ENCODE data around the gene MYLK. TPM values are rescaled to one million over a fixed set of nuclear protein-coding genes. Genes with fewer than 3 reads are reported as not detected.
"Not testable (repeated sequence)": the region's sequence is repeated elsewhere in the genome, so short reads cannot be mapped to it uniquely, and the experiment has no call there.

MYLK gene
- total RNA-seq, 1 donor, result 27.1 TPM

DNA sequence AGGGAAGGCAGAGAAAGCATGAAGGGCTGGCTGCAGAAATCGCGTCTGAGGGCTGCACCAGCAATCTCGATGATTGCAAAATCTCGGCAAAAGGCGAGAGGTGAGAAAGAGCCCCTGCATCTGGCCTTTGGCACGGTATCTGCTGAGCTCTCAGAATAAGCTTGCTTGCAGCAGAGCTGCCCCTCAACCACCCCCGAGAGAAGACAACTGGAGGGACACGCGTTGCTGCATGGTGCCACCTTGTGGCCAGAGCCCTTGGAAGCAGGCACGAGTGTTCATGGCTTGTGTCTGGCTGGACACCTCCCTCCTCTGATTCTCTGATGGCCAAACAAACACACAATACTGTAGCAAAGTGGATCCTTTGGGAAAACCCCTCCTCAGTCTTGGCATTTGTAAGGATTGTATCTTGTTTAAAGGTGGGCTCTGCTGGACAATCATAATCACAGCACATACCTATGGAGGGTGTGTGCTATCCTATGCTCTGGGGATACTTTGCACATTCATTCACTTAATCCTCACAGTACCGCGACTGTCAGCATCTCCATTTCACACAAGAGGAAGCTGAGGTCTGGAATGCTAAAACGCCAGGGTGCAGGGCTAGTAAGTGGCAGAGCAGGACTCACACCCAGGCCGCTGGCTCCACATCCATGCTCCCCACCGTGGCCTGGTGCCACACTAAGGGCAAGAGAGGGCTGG is 164.9 kb downstream of the MYLK start:
- not testable (repeated sequence) for H3K27me3 ChIP-seq (ENCODE audit: insufficient read depth, low read length); H3K9me3 ChIP-seq (ENCODE audit: low read depth, low read length); H3K4me3 ChIP-seq (ENCODE audit: low read length); H3K4me1 ChIP-seq (ENCODE audit: insufficient read depth, low read length)

GRCh38 chr3:123718108-123718507 is 166.0 kb downstream of the MYLK start:
- H3K4me1 ChIP-seq (ENCODE audit: insufficient read depth, low read length), result no peaks in the 10 kb centered on the region
- H3K9me3 ChIP-seq (ENCODE audit: low read depth, low read length), result no peaks in the 10 kb centered on the region
- no peak overlapping the region for H3K4me3 ChIP-seq (ENCODE audit: low read length)
- H3K27me3 ChIP-seq (ENCODE audit: insufficient read depth, low read length), result no peaks in the 10 kb centered on the region

DNA sequence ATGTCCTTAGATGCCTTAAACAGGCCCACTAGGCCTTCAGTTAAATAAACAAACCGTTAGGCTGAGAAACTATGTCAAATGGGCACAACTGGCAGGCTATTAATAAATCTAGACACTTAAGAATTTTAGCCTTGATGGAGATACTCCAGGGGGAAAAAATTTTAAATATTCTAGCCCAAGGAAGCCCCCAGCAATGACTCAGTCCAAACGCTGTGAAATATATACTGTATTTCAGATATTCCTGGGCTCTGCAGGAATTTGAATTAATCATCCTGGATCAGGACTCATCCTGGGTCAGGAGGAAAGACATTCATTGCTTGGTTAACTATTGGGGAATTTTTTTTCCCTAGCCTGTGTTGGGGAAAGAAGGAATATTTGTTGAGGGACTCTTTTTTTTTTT is 166.7 kb downstream of the MYLK start:
- H3K4me1 ChIP-seq (ENCODE audit: insufficient read depth, low read length); H3K4me3 ChIP-seq (ENCODE audit: low read length); H3K27me3 ChIP-seq (ENCODE audit: insufficient read depth, low read length); H3K9me3 ChIP-seq (ENCODE audit: low read depth, low read length): not testable (repeated sequence)

DNA sequence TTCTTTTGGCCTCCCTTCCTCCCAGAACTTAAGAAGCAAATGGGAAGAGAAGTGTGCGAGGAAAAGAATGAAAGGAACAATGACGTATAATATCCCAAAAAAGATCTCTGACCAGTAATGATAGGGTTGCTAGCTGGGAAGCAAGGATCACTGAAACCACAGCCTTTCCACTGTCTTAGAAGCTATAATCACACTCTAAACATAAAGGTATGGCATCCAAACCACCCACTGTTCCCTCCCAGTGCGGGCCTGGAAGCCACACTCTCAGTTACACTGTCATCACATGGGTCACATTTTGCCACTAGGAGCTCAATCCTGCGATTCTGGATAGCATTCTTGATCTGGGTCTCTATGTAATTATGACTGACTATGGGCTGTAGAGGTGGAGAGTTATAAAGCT is 167.7 kb downstream of the MYLK start:
- no peaks in the 10 kb centered on the region for H3K9me3 ChIP-seq (ENCODE audit: low read depth, low read length)
- H3K27me3 ChIP-seq (ENCODE audit: insufficient read depth, low read length), result no peaks in the 10 kb centered on the region

DNA sequence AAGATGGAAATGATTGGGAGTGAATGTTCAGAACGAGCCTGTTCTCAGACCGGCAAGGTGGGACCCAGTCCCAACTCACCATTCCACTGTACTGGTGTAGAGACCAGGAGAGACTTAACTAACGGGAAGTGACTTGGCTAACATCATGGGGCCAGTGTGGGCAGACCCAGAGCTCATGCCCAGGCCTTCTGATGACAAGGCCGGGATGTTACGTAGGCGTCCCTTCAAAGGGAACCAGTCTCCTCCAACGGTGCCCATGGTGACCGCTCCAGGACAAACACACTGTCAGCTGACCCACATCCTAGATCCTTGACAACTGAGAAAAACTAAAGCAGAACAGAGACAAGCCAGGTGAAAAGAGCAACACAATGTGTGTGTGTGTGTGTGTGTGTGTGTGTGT is 170.9 kb downstream of the MYLK start:
- no peaks in the 10 kb centered on the region for H3K27me3 ChIP-seq (ENCODE audit: insufficient read depth, low read length)
- no peaks in the 10 kb centered on the region for H3K4me1 ChIP-seq (ENCODE audit: insufficient read depth, low read length)

More for the DNA sequence above, 167.7 kb downstream of the MYLK start:
- no peaks in the 10 kb centered on the region for H3K4me1 ChIP-seq (ENCODE audit: insufficient read depth, low read length)
- no peak overlapping the region for H3K4me3 ChIP-seq (ENCODE audit: low read length)

DNA sequence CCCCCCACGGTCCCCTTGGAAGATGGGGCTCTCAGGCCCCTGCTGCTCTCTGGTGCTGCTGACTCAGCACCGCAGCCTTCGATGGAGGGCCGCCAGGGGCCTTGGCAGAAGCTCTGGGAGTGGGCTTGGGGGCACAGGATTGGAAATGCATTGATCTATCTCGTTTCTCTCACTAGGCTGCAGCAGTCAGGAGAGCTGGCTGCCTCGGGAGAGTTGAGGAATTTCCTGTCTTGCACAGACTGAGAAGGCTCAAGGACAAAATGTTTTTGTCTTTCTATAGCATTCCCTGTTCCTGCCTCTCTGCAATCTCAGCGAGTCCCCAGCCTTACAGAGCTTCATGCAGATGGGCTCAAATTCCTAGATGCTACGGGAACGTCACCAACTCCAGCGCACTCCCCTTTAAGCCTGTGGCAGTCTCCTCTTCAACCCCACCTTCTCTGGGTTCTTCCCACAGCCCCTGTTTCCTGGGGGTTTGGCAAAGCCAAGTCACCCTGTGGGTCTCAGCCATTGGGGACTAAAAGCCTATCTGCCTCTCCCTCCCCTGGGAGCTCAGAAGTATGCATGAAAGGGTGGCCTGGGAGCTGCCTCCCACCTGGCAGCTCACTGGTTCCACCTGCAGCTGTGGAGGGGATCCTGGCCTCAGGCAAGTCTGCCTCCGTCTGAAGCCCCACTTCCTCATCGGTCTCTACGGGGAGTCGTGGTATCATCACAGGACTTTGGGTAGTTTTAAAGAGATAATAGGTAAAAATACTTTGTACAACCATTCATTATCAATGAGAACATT is 171.9 kb downstream of the MYLK start:
- no peaks in the 10 kb centered on the region for H3K9me3 ChIP-seq (ENCODE audit: low read depth, low read length)
- no peak overlapping the region for H3K4me3 ChIP-seq (ENCODE audit: low read length)
- no peaks in the 10 kb centered on the region for H3K4me1 ChIP-seq (ENCODE audit: insufficient read depth, low read length)
- no peaks in the 10 kb centered on the region for H3K27me3 ChIP-seq (ENCODE audit: insufficient read depth, low read length)

More for the DNA sequence above, 170.9 kb downstream of the MYLK start:
- Histone ChIP-seq H3K9me3 (ENCODE audit: low read depth, low read length) (no peaks in the 10 kb centered on the region), H3K4me3 (ENCODE audit: low read length) (no peak overlapping the region)

DNA sequence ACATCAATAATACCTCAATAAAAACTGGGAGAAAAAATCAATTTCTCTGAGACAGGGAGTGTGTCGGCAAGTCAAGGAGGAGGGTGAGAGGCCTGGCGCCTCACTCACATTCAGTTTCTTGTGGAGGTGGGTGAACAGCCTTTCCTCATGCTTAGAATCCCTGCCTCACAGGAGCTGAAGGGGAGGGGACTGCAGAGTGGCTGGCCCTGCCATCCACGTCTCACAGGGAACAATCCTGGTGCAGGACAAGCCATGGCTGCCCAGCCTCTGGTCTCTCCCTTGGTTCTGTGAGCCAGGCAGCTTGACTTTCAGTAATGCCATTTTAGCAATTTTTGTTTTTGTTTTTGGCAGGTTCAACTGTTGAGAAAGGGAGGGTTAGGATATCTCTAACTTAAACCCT is 172.8 kb downstream of the MYLK start:
- H3K4me1 ChIP-seq (ENCODE audit: insufficient read depth, low read length), result no peaks in the 10 kb centered on the region
- no peaks in the 10 kb centered on the region for H3K27me3 ChIP-seq (ENCODE audit: insufficient read depth, low read length)
- H3K4me3 ChIP-seq (ENCODE audit: low read length), result no peak overlapping the region
- no peaks in the 10 kb centered on the region for H3K9me3 ChIP-seq (ENCODE audit: low read depth, low read length)

DNA sequence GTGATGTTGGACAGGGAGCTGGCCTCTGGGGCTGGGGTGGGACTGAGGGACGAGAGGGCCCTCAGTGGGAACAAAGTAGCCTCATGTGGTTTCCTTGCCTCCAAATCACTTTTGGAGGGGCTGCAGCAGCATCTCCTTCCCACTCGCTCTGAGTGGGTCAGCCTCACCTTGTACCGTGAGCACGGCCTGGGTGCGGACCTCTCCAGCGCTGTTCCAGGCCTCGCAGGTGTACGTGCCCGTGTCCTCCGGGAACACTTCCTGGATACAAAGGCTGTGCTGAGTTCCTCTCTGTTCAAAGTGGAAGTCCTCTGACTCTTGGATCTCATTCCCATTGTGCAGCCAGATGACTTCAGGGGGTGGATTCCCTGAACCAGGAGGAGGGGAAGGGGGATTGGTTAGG is 175.6 kb downstream of the MYLK start:
- Histone ChIP-seq H3K27me3 (ENCODE audit: insufficient read depth, low read length) (no peaks in the 10 kb centered on the region), H3K4me3 (ENCODE audit: low read length) (no peak overlapping the region), H3K4me1 (ENCODE audit: insufficient read depth, low read length) (no peaks in the 10 kb centered on the region), H3K9me3 (ENCODE audit: low read depth, low read length) (no peaks in the 10 kb centered on the region)

GRCh38 chr3:123707641-123708040 is 176.5 kb downstream of the MYLK start:
- not testable (repeated sequence) for H3K4me1 ChIP-seq (ENCODE audit: insufficient read depth, low read length); H3K9me3 ChIP-seq (ENCODE audit: low read depth, low read length); H3K4me3 ChIP-seq (ENCODE audit: low read length); H3K27me3 ChIP-seq (ENCODE audit: insufficient read depth, low read length)

DNA sequence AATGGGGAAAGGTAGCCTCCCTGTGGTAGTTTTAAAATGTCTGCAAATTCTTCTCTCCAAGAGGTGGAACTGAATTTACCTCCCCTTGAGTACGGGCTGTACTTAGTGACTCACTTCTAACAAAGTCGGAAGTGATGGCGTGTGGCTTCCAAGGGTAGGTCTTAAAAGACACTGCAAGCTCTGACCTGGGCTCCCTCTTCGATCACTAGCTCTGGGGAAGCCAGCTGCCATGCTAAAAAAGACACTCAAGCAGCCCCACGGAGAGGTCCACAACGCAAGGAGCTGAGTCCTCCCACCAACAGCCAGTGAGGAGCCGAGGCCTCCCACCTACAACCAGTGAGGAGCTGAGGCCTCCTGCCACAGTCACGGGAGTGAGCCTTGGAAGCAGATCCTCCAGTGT is 177.3 kb downstream of the MYLK start:
- H3K4me1 ChIP-seq (ENCODE audit: insufficient read depth, low read length), result no peaks in the 10 kb centered on the region
- no peaks in the 10 kb centered on the region for H3K27me3 ChIP-seq (ENCODE audit: insufficient read depth, low read length)
- no peak overlapping the region for H3K4me3 ChIP-seq (ENCODE audit: low read length)
- no peaks in the 10 kb centered on the region for H3K9me3 ChIP-seq (ENCODE audit: low read depth, low read length)

GRCh38 chr3:123705488-123706285 is 178.4 kb downstream of the MYLK start:
- Histone ChIP-seq H3K4me3 (ENCODE audit: low read length) (no peak overlapping the region), H3K9me3 (ENCODE audit: low read depth, low read length) (no peaks in the 10 kb centered on the region), H3K4me1 (ENCODE audit: insufficient read depth, low read length) (no peaks in the 10 kb centered on the region), H3K27me3 (ENCODE audit: insufficient read depth, low read length) (no peaks in the 10 kb centered on the region)

GRCh38 chr3:123703663-123704062 is 180.5 kb downstream of the MYLK start:
- not testable (repeated sequence) for H3K4me1 ChIP-seq (ENCODE audit: insufficient read depth, low read length); H3K4me3 ChIP-seq (ENCODE audit: low read length); H3K27me3 ChIP-seq (ENCODE audit: insufficient read depth, low read length); H3K9me3 ChIP-seq (ENCODE audit: low read depth, low read length)

DNA sequence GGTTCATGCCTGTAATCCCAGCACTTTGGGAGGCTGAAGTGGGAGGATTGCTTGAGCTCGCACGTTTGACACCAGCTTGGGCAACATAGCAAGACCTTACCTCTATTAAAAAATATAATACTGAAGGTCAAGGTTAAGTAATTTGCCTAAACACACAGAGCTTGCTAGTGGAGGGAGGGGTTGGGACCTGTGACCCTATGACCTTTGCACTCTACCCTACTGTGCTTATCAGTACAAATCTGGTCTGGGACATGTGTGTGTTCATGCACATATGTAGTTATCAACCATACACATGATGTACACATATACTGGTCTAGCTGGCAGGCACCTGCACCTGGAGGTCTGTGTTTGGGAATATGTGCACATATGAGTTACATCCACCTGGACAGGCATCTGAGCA is 181.4 kb downstream of the MYLK start:
- Histone ChIP-seq H3K27me3 (ENCODE audit: insufficient read depth, low read length) (no peaks in the 10 kb centered on the region), H3K9me3 (ENCODE audit: low read depth, low read length) (no peaks in the 10 kb centered on the region), H3K4me1 (ENCODE audit: insufficient read depth, low read length) (no peaks in the 10 kb centered on the region), H3K4me3 (ENCODE audit: low read length) (no peak overlapping the region)

DNA sequence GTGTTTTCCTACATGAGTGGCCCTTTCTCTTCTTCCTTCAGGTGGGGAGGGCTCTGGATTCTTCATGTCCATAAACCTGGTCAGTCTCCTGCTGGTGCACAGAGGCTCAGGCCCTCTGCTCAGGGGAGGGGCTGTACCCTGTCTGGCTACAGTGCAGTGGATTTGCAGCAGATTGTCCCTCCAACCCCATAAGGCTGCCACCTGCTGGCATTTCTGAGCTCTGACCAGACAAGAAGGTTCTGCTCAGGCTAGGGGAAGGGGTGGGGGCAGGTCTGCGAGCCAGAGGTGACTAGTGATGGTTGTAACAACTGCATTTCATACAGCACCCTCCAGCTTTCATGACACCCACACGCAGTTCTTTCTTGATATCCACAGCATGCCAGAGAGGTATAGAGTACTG is 182.1 kb downstream of the MYLK start:
- H3K4me1 ChIP-seq (ENCODE audit: insufficient read depth, low read length); H3K27me3 ChIP-seq (ENCODE audit: insufficient read depth, low read length); H3K9me3 ChIP-seq (ENCODE audit: low read depth, low read length); H3K4me3 ChIP-seq (ENCODE audit: low read length): not testable (repeated sequence)

Measured in mononuclear cell (primary cell).